CD4-positive, alpha-beta T cell (primary cell): ENCODE data around the gene MTM1. TPM values are rescaled to one million over a fixed set of nuclear protein-coding genes. Genes with fewer than 3 reads are reported as not detected.

ENCODE experiments used
- ATAC-seq: fragments of 200-7000 bp; cut with Tn5 transposase; one replicate; pipeline ENCODE4 v1.10.0; 2022; ENCODE audit warnings: mild to moderate bottlenecking; ENCODE audit not compliant: poor library complexity
- CTCF ChIA-PET: fragments of 350-600 bp; sonication (Branson Sonifier 250); formaldehyde crosslinking; loops from one replicate; lab custom pipeline; 2021; ENCODE audit warnings: antibody characterized with exemption, inconsistent platforms; lab: Charles Lee
- POLR2A ChIA-PET: fragments of 350-600 bp; sonication (Branson Sonifier 250); formaldehyde crosslinking; loops from one replicate; lab custom pipeline; 2021; ENCODE audit warnings: antibody characterized with exemption, inconsistent platforms; lab: Charles Lee
- DNase-seq, 14 experiments: peaks; one replicate each; pipeline ENCODE4 v3.0.0-alpha.2; 2013 to 2020; ENCODE audit warnings: mixed read lengths in 2 of 14
- H3K27ac ChIP-seq, 2 donors: one replicate each; pipeline versions ENCODE4 v1.5.1 to v1.7.0; 2013; ENCODE audit warnings: low read length in 2 of 2, low read depth in 1 of 2, mild to moderate bottlenecking in 1 of 2
- H3K27me3 ChIP-seq, 2 experiments: 1 replicate in 1 of 2; 2 replicates in 1 of 2; pipeline versions ENCODE4 v1.6.1 to v1.7.0; 2013; ENCODE audit warnings: low read length in 2 of 2, control low read depth in 1 of 2, mild to moderate bottlenecking in 1 of 2, moderate library complexity in 1 of 2; ENCODE audit not compliant: insufficient read depth in 2 of 2, control insufficient read depth in 1 of 2
- H3K36me3 ChIP-seq: one replicate; pipeline ENCODE4 v1.6.1; 2013; ENCODE audit warnings: low read length, control low read depth; ENCODE audit not compliant: insufficient read depth
- H3K4me1 ChIP-seq: one replicate; pipeline ENCODE4 v1.6.1; 2013; ENCODE audit warnings: low read length, control low read depth; ENCODE audit not compliant: insufficient read depth
- H3K4me3 ChIP-seq: one replicate; pipeline ENCODE4 v1.5.1; 2013; ENCODE audit warnings: mild to moderate bottlenecking, low read length, moderate library complexity
- H3K9me3 ChIP-seq, 2 experiments: 1 replicate in 1 of 2; 2 replicates in 1 of 2; pipeline versions ENCODE4 v1.6.1 to v1.7.0; 2013; ENCODE audit warnings: low read length in 2 of 2, mild to moderate bottlenecking in 2 of 2, control low read depth in 1 of 2, moderate library complexity in 1 of 2; ENCODE audit not compliant: control insufficient read depth in 1 of 2, insufficient read depth in 1 of 2
- H3K27ac Mint-ChIP-seq: one replicate; pipeline ENCODE4 v1.8.0; 2020; ENCODE audit warnings: mixed read lengths
- H3K27me3 Mint-ChIP-seq: one replicate; pipeline ENCODE4 v1.8.0; 2021; ENCODE audit warnings: mixed read lengths
- H3K36me3 Mint-ChIP-seq: one replicate; pipeline ENCODE4 v1.8.0; 2021; ENCODE audit warnings: low read depth, mixed read lengths
- H3K4me1 Mint-ChIP-seq: one replicate; pipeline ENCODE4 v1.8.0; 2021; ENCODE audit warnings: low read depth, mixed read lengths
- H3K4me3 Mint-ChIP-seq: one replicate; pipeline ENCODE4 v1.8.0; 2020; ENCODE audit warnings: mild to moderate bottlenecking, mixed read lengths
- H3K9me3 Mint-ChIP-seq: one replicate; pipeline ENCODE4 v1.8.0; 2020; ENCODE audit warnings: mixed read lengths
- intact Hi-C, 2 experiments: fragments of 100-400 bp; cut with DNase I in 1 of 2; cut with micrococcal nuclease in 1 of 2; formaldehyde crosslinking; loops; one replicate each; pipeline versions ENCODE4 v1.15.1 to v1.9.0; 2023 to 2025; cut with DNase I, micrococcal nuclease
- total RNA-seq, 174 experiments: library from RNA in 2 of 174; stranded (reverse) in 2 of 174; gene quantifications; one replicate each; pipeline ENCODE4 v1.2.3 and lab custom pipeline; 2021 to 2026
- TF ChIP-seq, protein P1 (sequence below): fragments of 200-600 bp; IDR thresholded peaks from one replicate; pipeline ENCODE4 v1.8.0; 2022; ENCODE audit warnings: antibody characterized with exemption, mild to moderate bottlenecking

The MTM1 gene
- total RNA-seq, 2 experiments from 2014 or later, result 20.6 to 26.9 TPM

- no peak for DNase-seq
- Mint-ChIP-seq H3K9me3 (no peaks in the 10 kb centered on the region), H3K27ac (no peak overlapping the region), H3K4me3 (no peak overlapping the region), H3K4me1 (peaks cover 16% of the 10 kb centered on the region), H3K27me3 (no peaks in the 10 kb centered on the region), H3K36me3 (no peaks in the 10 kb centered on the region)
- no peak for ATAC-seq
- ChIA-PET POLR2A (no interaction called here), CTCF (no interaction called here)
- Histone ChIP-seq H3K4me1 (peaks cover 25% of the 10 kb centered on the region), H3K27me3 (no peaks in the 10 kb centered on the region), H3K4me3 (no peak overlapping the region), H3K27ac (no peak overlapping the region), H3K9me3 (no peaks in the 10 kb centered on the region), H3K36me3 (no peaks in the 10 kb centered on the region)
- intact Hi-C loops, result no loop called here
- TF ChIP-seq, protein P1, sequence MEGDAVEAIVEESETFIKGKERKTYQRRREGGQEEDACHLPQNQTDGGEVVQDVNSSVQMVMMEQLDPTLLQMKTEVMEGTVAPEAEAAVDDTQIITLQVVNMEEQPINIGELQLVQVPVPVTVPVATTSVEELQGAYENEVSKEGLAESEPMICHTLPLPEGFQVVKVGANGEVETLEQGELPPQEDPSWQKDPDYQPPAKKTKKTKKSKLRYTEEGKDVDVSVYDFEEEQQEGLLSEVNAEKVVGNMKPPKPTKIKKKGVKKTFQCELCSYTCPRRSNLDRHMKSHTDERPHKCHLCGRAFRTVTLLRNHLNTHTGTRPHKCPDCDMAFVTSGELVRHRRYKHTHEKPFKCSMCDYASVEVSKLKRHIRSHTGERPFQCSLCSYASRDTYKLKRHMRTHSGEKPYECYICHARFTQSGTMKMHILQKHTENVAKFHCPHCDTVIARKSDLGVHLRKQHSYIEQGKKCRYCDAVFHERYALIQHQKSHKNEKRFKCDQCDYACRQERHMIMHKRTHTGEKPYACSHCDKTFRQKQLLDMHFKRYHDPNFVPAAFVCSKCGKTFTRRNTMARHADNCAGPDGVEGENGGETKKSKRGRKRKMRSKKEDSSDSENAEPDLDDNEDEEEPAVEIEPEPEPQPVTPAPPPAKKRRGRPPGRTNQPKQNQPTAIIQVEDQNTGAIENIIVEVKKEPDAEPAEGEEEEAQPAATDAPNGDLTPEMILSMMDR, result no peak
Measured at GRCh38 chrX:150551963-150552362, 16.5 kb upstream of the MTM1 start.

GRCh38 chrX:150558424-150558823, 10.0 kb upstream of the MTM1 start:
- no peaks in the 10 kb centered on the region for H3K36me3 Mint-ChIP-seq
- Histone ChIP-seq H3K36me3 (no peaks in the 10 kb centered on the region), H3K27ac (no peak overlapping the region), H3K9me3 (no peaks in the 10 kb centered on the region), H3K4me1 (no peaks in the 10 kb centered on the region), H3K4me3 (no peak overlapping the region), H3K27me3 (no peaks in the 10 kb centered on the region)
- H3K27me3 Mint-ChIP-seq, result no peaks in the 10 kb centered on the region
- POLR2A ChIA-PET, result no interaction called here
- DNase-seq (no peak), ATAC-seq (no peak)
- CTCF ChIA-PET, result no interaction called here
- intact Hi-C loops, result no loop called here
- TF ChIP-seq, protein P1, result no peak
- no peak overlapping the region for H3K4me3 Mint-ChIP-seq
- H3K9me3 Mint-ChIP-seq, result no peaks in the 10 kb centered on the region
- no peak overlapping the region for H3K27ac Mint-ChIP-seq
- no peaks in the 10 kb centered on the region for H3K4me1 Mint-ChIP-seq

DNA sequence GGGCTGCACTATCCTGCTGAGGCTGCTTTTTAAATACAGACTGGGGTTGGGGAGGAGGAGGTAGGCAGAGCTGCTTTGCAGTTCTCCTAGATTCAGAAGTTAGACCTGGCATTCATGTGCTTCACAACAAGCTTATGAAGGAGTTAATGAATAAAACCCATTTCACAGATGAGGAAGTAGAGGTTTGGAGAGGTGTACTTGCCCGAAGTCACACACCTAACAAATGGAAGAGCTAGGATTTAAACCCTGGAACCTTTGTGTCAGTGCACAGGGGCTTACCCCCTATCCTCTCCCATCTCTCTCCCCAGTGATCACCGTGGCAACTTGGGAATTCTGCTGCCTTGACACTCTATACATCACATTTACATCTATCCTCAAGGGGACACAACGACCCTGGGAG, 3.6 kb upstream of the MTM1 start:
- intact Hi-C loops, result loop anchor here in 1 of 2 experiments (5.0 to 10.0 kb wide), 2 partner anchors 127 to 1030 kb away; partner anchors contain the start of gene MTMR1
- H3K4me3 Mint-ChIP-seq, result no peak overlapping the region
- POLR2A ChIA-PET, result interaction anchor here (0.9 kb wide), 1 partner anchor 10 kb away, joined by 3 read pairs; no protein-coding TSS in a partner anchor

More for the DNA sequence above, 3.6 kb upstream of the MTM1 start:
- peaks cover 4% of the 10 kb centered on the region for H3K36me3 Mint-ChIP-seq
- Histone ChIP-seq H3K4me3 (no peak overlapping the region), H3K4me1 (peaks cover 7% of the 10 kb centered on the region), H3K27me3 (no peaks in the 10 kb centered on the region), H3K27ac (no peak overlapping the region), H3K36me3 (no peaks in the 10 kb centered on the region), H3K9me3 (no peaks in the 10 kb centered on the region)
- no peak overlapping the region for H3K27ac Mint-ChIP-seq
- no peaks in the 10 kb centered on the region for H3K9me3 Mint-ChIP-seq
- ATAC-seq (no peak), DNase-seq (no peak)
- no peaks in the 10 kb centered on the region for H3K27me3 Mint-ChIP-seq
- TF ChIP-seq, protein P1, result no peak
- H3K4me1 Mint-ChIP-seq, result peaks cover 9% of the 10 kb centered on the region
- CTCF ChIA-PET, result no interaction called here
